HCT116 (cell line): Measurements from ENCODE around the gene SLC16A1. TPM values are rescaled to one million over a fixed set of nuclear protein-coding genes. Genes with fewer than 3 reads are reported as not detected.
"Not testable (repeated sequence)": the region's sequence is repeated elsewhere in the genome, so short reads cannot be mapped to it uniquely, and the experiment has no call there.

Experiments
- ATAC-seq: fragments of 200-7000 bp; cut with Tn5 transposase; 2 replicates; pipeline ENCODE4 v1.9.1; 2020; ENCODE audit warnings: mild to moderate bottlenecking, moderate library complexity
- BruUV-seq: library from RNA; stranded (reverse); fragments of 400-500 nt; replicated peaks from 2 replicates; lab custom pipeline; 2021; lab: Mats Ljungman, UMichigan
- CTCF ChIA-PET: fragments of 300-600 bp; sonication (Branson Sonifier 250); formaldehyde crosslinking; loops from one replicate; lab custom pipeline; 2021; ENCODE audit warnings: antibody characterized with exemption; lab: Charles Lee
- POLR2A ChIA-PET: fragments of 300-600, 350-600 bp; sonication (Branson Sonifier 250); formaldehyde crosslinking; loops from one replicate; lab custom pipeline; 2021; ENCODE audit warnings: antibody characterized with exemption; lab: Charles Lee
- RAD21 ChIA-PET, 2 experiments: fragments of 300-600 bp; sonication (Branson Sonifier 250); formaldehyde crosslinking; loops; one replicate each; lab custom pipeline; 2023; ENCODE audit warnings: low total read pairs in 2 of 2; ENCODE audit not compliant: uncharacterized antibody in 2 of 2, unreplicated experiment in 2 of 2, low non-redundant PET in 1 of 2; lab: Charles Lee
- DNase-seq: peaks from one replicate; pipeline ENCODE4 v3.0.0-alpha.2; 2010; ENCODE audit warnings: low read depth, low spot score
- H2AFZ ChIP-seq: fragments of 200-600 bp; shearing (Covaris generic), sonication (generic); 2 replicates; pipeline ENCODE4 v1.6.1; 2017; ENCODE audit warnings: low read depth, mixed run types, mixed read lengths, antibody characterized with exemption, low read length; ENCODE audit not compliant: poor library complexity, severe bottlenecking
- H3K27ac ChIP-seq: 2 replicates; pipeline ENCODE4 v1.5.1; 2012; ENCODE audit warnings: low read depth, low read length
- H3K27me3 ChIP-seq: fragments of 200-600 bp; sonication (generic); 2 replicates; pipeline ENCODE4 v1.6.1; 2016; ENCODE audit warnings: mixed run types, low read length, mixed read lengths; ENCODE audit not compliant: insufficient read depth
- H3K36me3 ChIP-seq, 2 experiments: fragments of 200-500 bp in 1 of 2; fragments of 200-600 bp in 1 of 2; sonication (Bioruptor generic) in 1 of 2; sonication (generic) in 1 of 2; 2 replicates each; pipeline versions ENCODE4 v1.5.1 to v1.6.1; 2014 to 2016; ENCODE audit warnings: low read length in 2 of 2, inconsistent platforms in 1 of 2, mixed read lengths in 1 of 2, mixed run types in 1 of 2; ENCODE audit not compliant: insufficient read depth in 2 of 2, control insufficient read depth in 1 of 2
- H3K4me1 ChIP-seq, 2 experiments: fragments of 200-600 bp in 1 of 2; sonication (generic) in 1 of 2; 2 replicates each; pipeline versions ENCODE4 v1.5.1 to v1.6.1; 2012 to 2017; ENCODE audit warnings: low read length in 2 of 2, inconsistent platforms in 1 of 2, mild to moderate bottlenecking in 1 of 2, mixed read lengths in 1 of 2, mixed run types in 1 of 2, moderate library complexity in 1 of 2; ENCODE audit not compliant: insufficient read depth in 2 of 2, control insufficient read depth in 1 of 2
- H3K4me2 ChIP-seq: fragments of 200-600 bp; sonication (generic); 2 replicates; pipeline ENCODE4 v1.6.1; 2017; ENCODE audit warnings: mixed run types, low read length, mixed read lengths
- H3K4me3 ChIP-seq, 2 experiments: fragments of 200-600 bp in 1 of 2; sonication (generic) in 1 of 2; replicated peaks in 1 of 2; 2 replicates each; pipeline ENCODE4 v1.5.1; 2011 to 2016; ENCODE audit warnings: low read length in 2 of 2, control low read depth in 1 of 2, low read depth in 1 of 2, mild to moderate bottlenecking in 1 of 2, mixed read lengths in 1 of 2, mixed run types in 1 of 2
- H3K79me2 ChIP-seq: fragments of 200-600 bp; sonication (generic); 2 replicates; pipeline ENCODE4 v1.6.1; 2017; ENCODE audit warnings: mild to moderate bottlenecking, mixed run types, low read length, moderate library complexity, mixed read lengths; ENCODE audit not compliant: insufficient read depth
- H3K9ac ChIP-seq: fragments of 200-600 bp; sonication (generic); 2 replicates; pipeline ENCODE4 v1.6.1; 2016; ENCODE audit warnings: low read length, mixed read lengths
- H3K9me2 ChIP-seq: fragments of 200-600 bp; sonication (generic), shearing (Covaris generic); 2 replicates; pipeline ENCODE4 v1.6.1; 2017; ENCODE audit warnings: mixed run types, mild to moderate bottlenecking, moderate library complexity; ENCODE audit not compliant: insufficient read depth
- H3K9me3 ChIP-seq, 2 experiments: fragments of 200-500 bp in 1 of 2; fragments of 200-600 bp in 1 of 2; sonication (Bioruptor generic) in 1 of 2; sonication (generic) in 1 of 2; 2 replicates each; pipeline ENCODE4 v1.6.1; 2014 to 2017; ENCODE audit warnings: low read length in 2 of 2, mixed read lengths in 2 of 2, inconsistent platforms in 1 of 2, low read depth in 1 of 2, mild to moderate bottlenecking in 1 of 2, mixed run types in 1 of 2, moderate library complexity in 1 of 2; ENCODE audit not compliant: control insufficient read depth in 1 of 2, insufficient read depth in 1 of 2
- H4K20me1 ChIP-seq: fragments of 200-600 bp; sonication (generic), shearing (Covaris generic); 2 replicates; pipeline ENCODE4 v1.6.1; 2017; ENCODE audit warnings: mixed run types, mild to moderate bottlenecking, moderate library complexity; ENCODE audit not compliant: insufficient read depth
- EGR1 ChIP-seq: IDR thresholded peaks from 2 replicates; pipeline ENCODE4 v1.6.1; 2012; ENCODE audit warnings: low read depth
- EZH2phosphoT487 ChIP-seq: fragments of 200-600 bp; IDR thresholded peaks from 2 replicates; pipeline ENCODE4 v1.6.1; 2018; ENCODE audit warnings: antibody characterized with exemption, borderline replicate concordance
- RAD21 ChIP-seq: IDR thresholded peaks from 2 replicates; pipeline ENCODE4 v1.6.1; 2012; ENCODE audit warnings: low read depth, mild to moderate bottlenecking
- ZFX ChIP-seq: fragments of 450-650 bp; IDR thresholded peaks from 2 replicates; pipeline ENCODE4 v1.6.1; 2017
- intact Hi-C: fragments of 100-400 bp; cut with micrococcal nuclease; formaldehyde crosslinking; loops from 2 replicates; pipeline ENCODE4 v1.10.0; 2022
- total RNA-seq: library from RNA; stranded (reverse); gene quantifications from one replicate; pipeline ENCODE4 v1.2.1, GENCODE V29; 2021; ENCODE audit not compliant: unreplicated experiment
- TF ChIP-seq, protein P1 (sequence below), 3 experiments: fragments of 200-600 bp in 1 of 3; sonication (generic) in 1 of 3; IDR thresholded peaks in 2 of 3; conservative IDR thresholded peaks in 1 of 3; 2 replicates each; pipeline ENCODE4 v1.5.1; 2012 to 2017; ENCODE audit warnings: low read depth in 2 of 3, low read length in 2 of 3, antibody characterized with exemption in 1 of 3, borderline replicate concordance in 1 of 3, control low read depth in 1 of 3, mild to moderate bottlenecking in 1 of 3, mixed read lengths in 1 of 3, mixed run types in 1 of 3, moderate library complexity in 1 of 3; ENCODE audit not compliant: insufficient read depth in 1 of 3

The SLC16A1 gene
- total RNA-seq, 1 experiment from 2014 or later: 96.7 TPM

DNA sequence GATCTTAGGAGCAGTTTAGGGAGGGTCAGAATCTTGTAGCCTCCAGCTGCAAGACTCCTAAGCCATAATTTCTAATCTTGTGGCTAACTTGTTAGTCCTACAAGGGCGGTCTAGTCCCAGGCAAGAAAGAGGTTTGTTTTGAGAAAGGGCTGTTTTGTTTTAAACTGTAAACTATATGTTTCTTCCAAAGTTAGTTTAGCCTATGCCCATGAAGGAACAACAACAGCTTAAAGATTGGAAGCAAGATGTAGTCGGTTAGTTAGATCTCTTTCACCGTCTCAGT lies 62.0 kb downstream of the SLC16A1 start:
- no peak overlapping the region for H3K4me2 ChIP-seq
- intact Hi-C loops: no loop called here
- no peak overlapping the region for H3K9ac ChIP-seq
- ChIA-PET RAD21 (no interaction called here), POLR2A (no interaction called here), CTCF (no interaction called here)
- H3K9me2 ChIP-seq: no peaks in the 10 kb centered on the region
- H3K9me3 ChIP-seq: no peaks in the 10 kb centered on the region; a peak in 1 of 4 replicates
- no TSS peak for BruUV-seq
- H3K4me1 ChIP-seq: no peaks in the 10 kb centered on the region
- DNase-seq: no peak
- H3K27me3 ChIP-seq: no peaks in the 10 kb centered on the region
- H3K36me3 ChIP-seq: no peaks in the 10 kb centered on the region
- H3K4me3 ChIP-seq: no peak overlapping the region
- no peak overlapping the region for H2AFZ ChIP-seq
- no peak for ATAC-seq
- H3K79me2 ChIP-seq: no peaks in the 10 kb centered on the region
- no peaks in the 10 kb centered on the region for H4K20me1 ChIP-seq
- no peak overlapping the region for H3K27ac ChIP-seq
- no peak for TF ChIP-seq ZFX
- TF ChIP-seq, protein P1, sequence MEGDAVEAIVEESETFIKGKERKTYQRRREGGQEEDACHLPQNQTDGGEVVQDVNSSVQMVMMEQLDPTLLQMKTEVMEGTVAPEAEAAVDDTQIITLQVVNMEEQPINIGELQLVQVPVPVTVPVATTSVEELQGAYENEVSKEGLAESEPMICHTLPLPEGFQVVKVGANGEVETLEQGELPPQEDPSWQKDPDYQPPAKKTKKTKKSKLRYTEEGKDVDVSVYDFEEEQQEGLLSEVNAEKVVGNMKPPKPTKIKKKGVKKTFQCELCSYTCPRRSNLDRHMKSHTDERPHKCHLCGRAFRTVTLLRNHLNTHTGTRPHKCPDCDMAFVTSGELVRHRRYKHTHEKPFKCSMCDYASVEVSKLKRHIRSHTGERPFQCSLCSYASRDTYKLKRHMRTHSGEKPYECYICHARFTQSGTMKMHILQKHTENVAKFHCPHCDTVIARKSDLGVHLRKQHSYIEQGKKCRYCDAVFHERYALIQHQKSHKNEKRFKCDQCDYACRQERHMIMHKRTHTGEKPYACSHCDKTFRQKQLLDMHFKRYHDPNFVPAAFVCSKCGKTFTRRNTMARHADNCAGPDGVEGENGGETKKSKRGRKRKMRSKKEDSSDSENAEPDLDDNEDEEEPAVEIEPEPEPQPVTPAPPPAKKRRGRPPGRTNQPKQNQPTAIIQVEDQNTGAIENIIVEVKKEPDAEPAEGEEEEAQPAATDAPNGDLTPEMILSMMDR (IDR thresholded peaks at IDR 0.05 in 2 of 3, conservative IDR thresholded peaks at IDR 0.05 in 1 of 3; ENCODE audit: borderline replicate concordance in 1 of 3, insufficient read depth in 1 of 3, low read depth in 2 of 3, low read length in 2 of 3): no peak

DNA sequence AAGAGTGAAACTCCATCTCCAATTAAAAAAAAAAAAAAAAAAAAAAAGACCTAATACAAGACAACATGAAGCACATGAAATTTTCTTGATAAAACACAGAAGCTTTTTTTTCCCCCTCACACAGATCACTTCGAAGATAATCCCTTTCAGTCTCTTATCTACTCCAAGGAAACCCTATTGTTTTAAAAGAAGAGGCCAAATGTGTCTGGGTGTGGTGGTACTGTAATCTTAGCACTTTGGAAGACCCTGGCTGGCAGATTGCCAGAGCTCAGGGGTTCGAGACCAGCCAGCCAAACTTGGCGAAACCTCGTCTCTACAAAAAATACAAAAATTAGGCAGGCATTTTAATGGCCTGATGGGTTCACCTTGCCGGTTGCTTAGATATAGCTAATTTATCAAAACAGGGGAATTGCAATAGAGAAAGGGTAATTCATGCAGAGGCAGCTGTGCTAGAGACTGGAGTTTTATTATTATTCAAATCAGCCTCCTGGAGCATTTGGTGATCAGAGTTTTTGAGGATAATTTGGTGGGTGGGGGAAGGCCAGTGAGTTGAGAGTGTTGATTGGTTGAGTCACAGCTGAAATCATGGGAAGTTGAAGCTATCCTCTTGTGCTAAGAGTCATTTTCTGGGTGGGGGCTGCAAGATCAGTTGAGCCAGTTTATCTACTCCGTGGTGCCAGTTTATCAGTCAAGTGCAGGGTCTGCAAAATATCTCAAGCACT lies 62.5 kb downstream of the SLC16A1 start:
- H3K36me3 ChIP-seq: no peaks in the 10 kb centered on the region
- intact Hi-C loops: no loop called here
- ATAC-seq (no peak), DNase-seq (no peak)
- H3K9ac ChIP-seq: no peak overlapping the region
- ChIA-PET CTCF (no interaction called here), POLR2A (interaction anchor here (0.7 kb wide), 2 partner anchors 10 to 161 kb away, joined by 3 read pairs; no protein-coding TSS in a partner anchor), RAD21 (no interaction called here)
- TF ChIP-seq EZH2phosphoT487: no peak
- no peak for TF ChIP-seq RAD21
- no peak for TF ChIP-seq EGR1
- no peaks in the 10 kb centered on the region for H4K20me1 ChIP-seq
- no peak overlapping the region for H2AFZ ChIP-seq
- no peak overlapping the region for H3K27ac ChIP-seq
- H3K9me3 ChIP-seq: no peaks in the 10 kb centered on the region; a peak in 1 of 4 replicates
- H3K27me3 ChIP-seq: no peaks in the 10 kb centered on the region
- no peaks in the 10 kb centered on the region for H3K4me1 ChIP-seq
- no peaks in the 10 kb centered on the region for H3K79me2 ChIP-seq
- H3K9me2 ChIP-seq: no peaks in the 10 kb centered on the region
- no peak overlapping the region for H3K4me2 ChIP-seq
- BruUV-seq: no TSS peak
- no peak overlapping the region for H3K4me3 ChIP-seq

DNA sequence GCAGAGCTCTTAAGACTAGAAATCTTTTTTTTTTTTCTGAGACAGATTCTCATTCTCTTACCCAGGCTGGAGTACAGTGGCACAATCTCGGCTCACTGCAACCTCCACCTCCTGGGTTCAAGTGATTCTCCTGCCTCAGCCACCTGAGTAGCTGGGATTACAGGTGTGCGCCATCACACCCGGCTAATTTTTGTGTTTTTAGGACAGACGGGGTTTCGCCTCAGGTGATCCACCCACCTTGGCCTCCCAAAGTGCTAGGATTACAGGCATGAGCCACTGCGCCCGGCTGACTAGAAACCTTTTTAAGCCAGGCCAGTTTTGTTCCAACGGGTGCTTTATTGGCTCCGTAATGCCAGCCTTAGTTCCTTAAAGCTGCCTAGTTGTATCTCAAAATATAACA lies 66.1 kb downstream of the SLC16A1 start:
- H3K27me3 ChIP-seq, ATAC-seq, H4K20me1 ChIP-seq, CTCF ChIA-PET, H3K4me2 ChIP-seq, intact Hi-C loops, H3K27ac ChIP-seq, H3K79me2 ChIP-seq, DNase-seq, H3K9ac ChIP-seq, H3K4me3 ChIP-seq, H3K9me3 ChIP-seq, RAD21 ChIA-PET, H3K36me3 ChIP-seq, H3K4me1 ChIP-seq, H2AFZ ChIP-seq, H3K9me2 ChIP-seq, BruUV-seq: not testable (repeated sequence)
- POLR2A ChIA-PET: interaction anchor here (1.2 kb wide), 1 partner anchor 66 kb away, joined by 3 read pairs; the partner anchor contains the start of gene SLC16A1
